Mucosa of descending colon (tissue), 3 donors: ENCODE results near the gene IGLL1. TPM values are rescaled to one million over a fixed set of nuclear protein-coding genes. Genes with fewer than 3 reads are reported as not detected.
"Not testable (repeated sequence)": the region's sequence is repeated elsewhere in the genome, so short reads cannot be mapped to it uniquely, and the experiment has no call there.

ENCODE experiments used
- ATAC-seq: fragments of 200-7000 bp; cut with Tn5 transposase; one replicate; pipeline ENCODE4 v1.9.1; 2020; ENCODE audit warnings: mild to moderate bottlenecking, moderate library complexity
- DNase-seq, 3 donors: peaks; one replicate each; pipeline ENCODE4 v3.0.0-alpha.2; 2020
- H3K36me3 ChIP-seq: fragments of 200-600 bp; one replicate; pipeline ENCODE4 v1.8.0; 2021; ENCODE audit warnings: low read depth, mild to moderate bottlenecking
- H3K4me1 ChIP-seq: fragments of 200-600 bp; one replicate; pipeline ENCODE4 v1.8.0; 2021; ENCODE audit warnings: low read depth, mild to moderate bottlenecking
- H3K4me3 ChIP-seq: fragments of 200-600 bp; one replicate; pipeline ENCODE4 v1.8.0; 2021; ENCODE audit warnings: mild to moderate bottlenecking
- H3K9me3 ChIP-seq: fragments of 200-600 bp; one replicate; pipeline ENCODE4 v1.8.0; 2021; ENCODE audit warnings: mild to moderate bottlenecking
- intact Hi-C, 2 donors: fragments of 100-400 bp; cut with DNase I in 1 of 2; cut with micrococcal nuclease in 1 of 2; formaldehyde crosslinking; loops; one replicate each; pipeline versions ENCODE4 v1.11.0 to v1.11.1; 2022; cut with DNase I, micrococcal nuclease
- total RNA-seq, 3 donors: library from RNA; stranded (reverse); fragmentation: NEBNext Ultra II Directional in 2 of 3; extraction: Animal tissue kit (Norgen Biotek cat#: 25700) in 2 of 3; gene quantifications; one replicate each; pipeline versions ENCODE4 v1.2.1 to v1.2.4, GENCODE V29; 2021 to 2023
- TF ChIP-seq, protein P1 (sequence below): fragments of 200-600 bp; IDR thresholded peaks from one replicate; pipeline ENCODE4 v1.8.0; 2022; ENCODE audit warnings: antibody characterized with exemption, mild to moderate bottlenecking
- donor health status: DM: no; HTN: no; CAD: no; lungs with moderate emphysema.
- donor health status: DM: no; HTN: no; CAD: no.
- donor health status: DM: no; HTN: yes; CAD: no.

Gene IGLL1
- total RNA-seq, 3 donors from 2014 or later = not detected

DNA sequence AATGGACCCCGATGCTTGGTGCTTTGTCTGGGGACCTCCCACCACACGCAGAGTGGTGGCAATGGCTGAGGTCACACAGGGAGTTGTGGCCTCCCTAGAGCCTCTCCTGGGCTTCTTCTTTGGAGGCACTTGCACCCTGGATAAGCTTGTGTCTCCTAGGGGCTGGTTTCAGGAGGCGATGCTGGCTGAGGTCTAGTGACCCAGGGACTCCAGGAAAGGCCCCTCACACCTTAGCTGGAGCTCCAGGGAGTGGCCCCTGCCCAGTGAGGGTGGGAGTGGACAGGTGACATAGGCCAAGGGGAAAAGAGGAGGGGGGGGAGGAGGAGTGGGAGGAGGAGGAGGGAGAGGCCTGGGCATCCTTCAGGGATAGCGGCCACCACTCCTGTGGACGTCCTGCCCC lies 810 bp downstream of the IGLL1 start:
- no peaks in the 10 kb centered on the region for H3K4me1 ChIP-seq
- H3K4me3 ChIP-seq = no peak overlapping the region
- TF ChIP-seq, protein P1, sequence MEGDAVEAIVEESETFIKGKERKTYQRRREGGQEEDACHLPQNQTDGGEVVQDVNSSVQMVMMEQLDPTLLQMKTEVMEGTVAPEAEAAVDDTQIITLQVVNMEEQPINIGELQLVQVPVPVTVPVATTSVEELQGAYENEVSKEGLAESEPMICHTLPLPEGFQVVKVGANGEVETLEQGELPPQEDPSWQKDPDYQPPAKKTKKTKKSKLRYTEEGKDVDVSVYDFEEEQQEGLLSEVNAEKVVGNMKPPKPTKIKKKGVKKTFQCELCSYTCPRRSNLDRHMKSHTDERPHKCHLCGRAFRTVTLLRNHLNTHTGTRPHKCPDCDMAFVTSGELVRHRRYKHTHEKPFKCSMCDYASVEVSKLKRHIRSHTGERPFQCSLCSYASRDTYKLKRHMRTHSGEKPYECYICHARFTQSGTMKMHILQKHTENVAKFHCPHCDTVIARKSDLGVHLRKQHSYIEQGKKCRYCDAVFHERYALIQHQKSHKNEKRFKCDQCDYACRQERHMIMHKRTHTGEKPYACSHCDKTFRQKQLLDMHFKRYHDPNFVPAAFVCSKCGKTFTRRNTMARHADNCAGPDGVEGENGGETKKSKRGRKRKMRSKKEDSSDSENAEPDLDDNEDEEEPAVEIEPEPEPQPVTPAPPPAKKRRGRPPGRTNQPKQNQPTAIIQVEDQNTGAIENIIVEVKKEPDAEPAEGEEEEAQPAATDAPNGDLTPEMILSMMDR = no peak
- DNase-seq (no peak), ATAC-seq (no peak)
- intact Hi-C loops = no loop called here
- no peaks in the 10 kb centered on the region for H3K36me3 ChIP-seq
- no peaks in the 10 kb centered on the region for H3K9me3 ChIP-seq

DNA sequence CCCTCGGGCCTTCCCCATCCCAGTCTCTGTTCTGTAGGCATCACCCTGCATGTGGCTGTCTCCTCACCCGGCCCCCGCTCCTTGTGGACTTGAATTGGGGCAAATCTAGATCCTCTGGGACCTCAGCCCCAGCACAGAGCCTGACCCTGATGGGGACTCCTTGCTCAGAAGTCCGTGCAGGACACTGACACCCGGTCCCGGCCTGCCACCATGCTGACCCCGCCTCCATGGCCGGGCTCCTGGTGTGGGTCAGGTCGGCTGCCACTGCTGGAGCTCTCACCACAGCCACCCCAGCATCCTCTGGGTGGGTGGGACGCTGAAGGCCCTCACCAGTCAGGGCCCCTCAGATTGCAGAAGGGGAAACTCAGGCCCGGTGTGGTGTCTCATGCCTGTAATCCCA lies 1.8 kb downstream of the IGLL1 start:
- Histone ChIP-seq H3K4me3 (no peak overlapping the region), H3K36me3 (no peaks in the 10 kb centered on the region), H3K9me3 (no peaks in the 10 kb centered on the region), H3K4me1 (no peaks in the 10 kb centered on the region)
- TF ChIP-seq, protein P1 = no peak
- ATAC-seq = no peak
- DNase-seq = no peak
- intact Hi-C loops = no loop called here

DNA sequence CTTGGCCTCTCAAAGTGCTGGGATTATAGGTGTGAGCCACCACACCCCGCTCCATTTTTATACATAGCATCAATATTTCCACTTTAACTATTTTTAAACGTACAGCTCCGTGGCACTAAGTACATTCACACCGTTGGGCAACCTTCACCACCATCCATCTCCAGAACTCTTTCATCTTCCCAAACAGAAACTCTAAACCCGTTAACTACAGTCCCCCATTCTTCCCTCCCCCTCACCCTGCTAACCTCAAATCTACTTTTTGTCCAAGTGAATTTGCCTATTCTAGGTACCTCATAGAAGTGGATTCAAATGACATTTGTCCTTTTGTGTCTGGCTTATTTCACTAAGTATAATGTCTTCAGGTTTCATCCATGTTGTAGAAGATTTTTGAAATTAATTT lies 3.4 kb downstream of the IGLL1 start:
- ATAC-seq (no peak), DNase-seq (no peak)
- H3K9me3 ChIP-seq = no peaks in the 10 kb centered on the region
- intact Hi-C loops = no loop called here
- no peaks in the 10 kb centered on the region for H3K36me3 ChIP-seq
- TF ChIP-seq, protein P1 = no peak
- H3K4me3 ChIP-seq = no peak overlapping the region
- no peaks in the 10 kb centered on the region for H3K4me1 ChIP-seq

DNA sequence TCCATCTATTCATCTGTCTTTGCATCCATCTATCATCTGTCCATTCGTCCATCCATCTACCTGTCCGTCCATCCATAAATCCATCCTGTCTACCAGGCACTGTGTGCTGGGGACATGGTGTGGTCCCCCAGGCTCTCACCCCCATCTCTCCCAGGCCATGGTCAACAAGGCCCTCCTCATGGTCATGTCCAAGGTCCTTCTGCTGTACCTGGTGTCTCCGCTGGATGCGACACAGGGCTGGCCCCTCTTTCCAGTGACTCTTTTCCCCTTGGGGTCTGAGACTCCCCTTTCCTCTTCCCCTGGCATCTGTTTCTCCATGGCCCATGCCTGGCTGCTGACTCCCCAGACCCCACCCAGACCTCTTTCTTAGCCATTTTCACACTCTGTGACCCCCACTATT lies 4.5 kb downstream of the IGLL1 start:
- no peaks in the 10 kb centered on the region for H3K9me3 ChIP-seq
- intact Hi-C loops = no loop called here
- TF ChIP-seq, protein P1 = no peak
- H3K4me1 ChIP-seq = no peaks in the 10 kb centered on the region
- no peaks in the 10 kb centered on the region for H3K36me3 ChIP-seq
- no peak for ATAC-seq
- no peak overlapping the region for H3K4me3 ChIP-seq
- peak in 1 of 3 donors; percentile 19 for DNase-seq

DNA sequence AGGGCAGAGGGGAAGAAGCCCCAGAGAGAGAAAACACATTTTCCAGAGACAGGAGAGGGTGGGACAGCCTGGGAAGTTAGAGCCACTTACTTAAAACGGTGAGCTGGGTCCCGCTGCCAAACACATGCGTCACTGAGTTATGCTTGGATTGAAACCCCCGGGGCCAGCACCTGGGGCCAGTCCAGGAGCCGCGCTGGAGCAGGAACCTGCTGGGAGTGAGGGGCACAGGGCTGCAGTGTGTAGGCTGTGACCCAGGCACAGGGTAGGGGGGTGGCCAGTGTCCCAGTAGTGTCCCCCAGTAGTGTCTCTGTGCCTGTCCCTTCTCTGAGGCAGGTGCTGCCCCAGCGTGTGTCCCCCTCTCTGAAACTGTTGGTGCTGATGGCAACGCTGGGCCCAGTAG lies 5.2 kb downstream of the IGLL1 start:
- Histone ChIP-seq H3K36me3 (no peaks in the 10 kb centered on the region), H3K4me1 (no peaks in the 10 kb centered on the region), H3K9me3 (no peaks in the 10 kb centered on the region), H3K4me3 (no peak overlapping the region)
- intact Hi-C loops = no loop called here
- DNase-seq = peak in 1 of 3 donors; percentile 34
- TF ChIP-seq, protein P1 = no peak
- no peak for ATAC-seq

DNA sequence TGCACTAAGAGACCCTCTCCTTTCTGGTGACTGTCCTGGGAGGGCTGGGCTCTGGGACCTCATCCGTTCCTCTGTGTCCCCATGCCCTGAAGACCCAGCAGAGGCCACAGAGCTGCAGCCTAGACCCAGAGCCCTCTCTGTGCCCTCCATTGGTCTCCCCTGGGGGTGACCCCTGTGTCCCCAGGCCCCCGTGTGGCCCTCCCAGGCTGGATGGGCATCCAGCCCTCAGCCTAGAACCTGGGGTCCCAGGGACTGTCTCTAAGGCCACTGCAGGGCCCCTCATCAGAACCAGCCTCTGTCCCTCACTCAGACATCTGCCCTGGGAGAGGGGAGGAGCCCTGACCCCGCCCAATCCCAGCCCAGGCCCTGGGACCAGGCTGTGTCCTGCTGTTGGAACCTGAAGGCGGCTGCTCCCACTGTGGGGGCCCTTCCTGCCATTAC lies 5.7 kb downstream of the IGLL1 start:
- ATAC-seq = peak; percentile 8
- Histone ChIP-seq H3K36me3 (no peaks in the 10 kb centered on the region), H3K4me1 (no peaks in the 10 kb centered on the region), H3K4me3 (no peak overlapping the region), H3K9me3 (no peaks in the 10 kb centered on the region)
- TF ChIP-seq, protein P1 = no peak
- intact Hi-C loops = no loop called here
- peak in 1 of 3 donors; percentile 14 for DNase-seq

DNA sequence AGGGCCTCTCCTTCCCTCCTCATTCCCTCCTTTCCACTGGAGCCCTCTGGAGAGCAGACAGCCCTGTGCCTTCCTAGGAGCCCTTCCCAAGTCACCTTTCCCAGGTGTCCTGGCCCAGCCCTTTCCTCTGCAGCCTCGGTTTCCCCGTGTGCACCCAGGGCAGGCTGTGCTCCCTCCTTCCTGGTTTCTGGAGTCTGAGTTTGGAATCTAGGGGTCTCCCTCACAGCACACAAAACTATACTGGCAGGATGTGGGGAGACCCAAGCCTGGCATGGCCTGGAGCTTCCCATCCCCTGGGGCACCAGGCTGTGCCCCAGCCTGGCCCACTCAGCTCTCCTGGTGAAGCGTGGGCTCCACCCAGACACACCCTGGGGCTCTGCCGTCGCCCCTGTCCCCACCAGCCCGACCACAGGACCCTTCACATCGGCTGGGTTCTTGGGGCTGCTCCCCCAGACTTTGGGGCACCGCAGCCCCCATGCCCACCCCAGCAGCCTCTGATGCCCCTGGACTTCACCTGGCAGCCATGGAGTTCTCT lies 6.3 kb downstream of the IGLL1 start:
- H3K36me3 ChIP-seq, H3K4me1 ChIP-seq, H3K4me3 ChIP-seq, H3K9me3 ChIP-seq, ATAC-seq, intact Hi-C loops: not testable (repeated sequence)
- DNase-seq = peak in 1 of 3 donors; percentile 24

DNA sequence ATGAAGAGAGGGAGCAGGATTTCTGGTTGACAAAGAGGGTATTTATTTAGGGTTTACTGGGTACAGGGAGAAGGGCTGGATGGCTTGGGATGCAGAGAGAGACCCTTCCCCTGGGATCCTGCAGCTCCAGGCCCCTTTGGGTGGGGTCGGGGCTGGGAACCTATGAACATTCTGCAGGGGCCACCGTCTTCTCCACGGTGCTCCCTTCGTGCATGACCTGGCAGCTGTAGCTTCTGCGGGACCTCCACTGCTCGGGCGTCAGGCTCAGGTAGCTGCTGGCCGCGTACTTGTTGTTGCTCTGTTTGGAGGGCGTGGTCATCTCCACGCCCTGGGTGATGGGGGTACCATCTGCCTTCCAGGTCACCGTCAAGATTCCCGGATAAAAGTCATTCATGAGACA lies 7.0 kb downstream of the IGLL1 start:
- intact Hi-C loops, ATAC-seq, H3K36me3 ChIP-seq, H3K9me3 ChIP-seq, H3K4me3 ChIP-seq, H3K4me1 ChIP-seq: not testable (repeated sequence)
- peak in 1 of 3 donors; percentile 27 for DNase-seq
